HCT116 (cell line): ENCODE measurements around the gene PRSS57. TPM values are rescaled to one million over a fixed set of nuclear protein-coding genes. Genes with fewer than 3 reads are reported as not detected.

ENCODE experiments used
- ATAC-seq: fragments of 200-7000 bp; cut with Tn5 transposase; 2 replicates; pipeline ENCODE4 v1.9.1; 2020; ENCODE audit warnings: mild to moderate bottlenecking, moderate library complexity
- BruUV-seq: library from RNA; stranded (reverse); fragments of 400-500 nt; replicated peaks from 2 replicates; lab custom pipeline; 2021; lab: Mats Ljungman, UMichigan
- CTCF ChIA-PET: fragments of 300-600 bp; sonication (Branson Sonifier 250); formaldehyde crosslinking; loops from one replicate; lab custom pipeline; 2021; ENCODE audit warnings: antibody characterized with exemption; lab: Charles Lee
- POLR2A ChIA-PET: fragments of 300-600, 350-600 bp; sonication (Branson Sonifier 250); formaldehyde crosslinking; loops from one replicate; lab custom pipeline; 2021; ENCODE audit warnings: antibody characterized with exemption; lab: Charles Lee
- RAD21 ChIA-PET, 2 experiments: fragments of 300-600 bp; sonication (Branson Sonifier 250); formaldehyde crosslinking; loops; one replicate each; lab custom pipeline; 2023; ENCODE audit warnings: low total read pairs in 2 of 2; ENCODE audit not compliant: uncharacterized antibody in 2 of 2, unreplicated experiment in 2 of 2, low non-redundant PET in 1 of 2; lab: Charles Lee
- DNase-seq: peaks from one replicate; pipeline ENCODE4 v3.0.0-alpha.2; 2010; ENCODE audit warnings: low read depth, low spot score
- H2AFZ ChIP-seq: fragments of 200-600 bp; shearing (Covaris generic), sonication (generic); 2 replicates; pipeline ENCODE4 v1.6.1; 2017; ENCODE audit warnings: low read depth, mixed run types, mixed read lengths, antibody characterized with exemption, low read length; ENCODE audit not compliant: poor library complexity, severe bottlenecking
- H3K27ac ChIP-seq: 2 replicates; pipeline ENCODE4 v1.5.1; 2012; ENCODE audit warnings: low read depth, low read length
- H3K27me3 ChIP-seq: fragments of 200-600 bp; sonication (generic); 2 replicates; pipeline ENCODE4 v1.6.1; 2016; ENCODE audit warnings: mixed run types, low read length, mixed read lengths; ENCODE audit not compliant: insufficient read depth
- H3K36me3 ChIP-seq, 2 experiments: fragments of 200-500 bp in 1 of 2; fragments of 200-600 bp in 1 of 2; sonication (Bioruptor generic) in 1 of 2; sonication (generic) in 1 of 2; 2 replicates each; pipeline versions ENCODE4 v1.5.1 to v1.6.1; 2014 to 2016; ENCODE audit warnings: low read length in 2 of 2, inconsistent platforms in 1 of 2, mixed read lengths in 1 of 2, mixed run types in 1 of 2; ENCODE audit not compliant: insufficient read depth in 2 of 2, control insufficient read depth in 1 of 2
- H3K4me1 ChIP-seq, 2 experiments: fragments of 200-600 bp in 1 of 2; sonication (generic) in 1 of 2; 2 replicates each; pipeline versions ENCODE4 v1.5.1 to v1.6.1; 2012 to 2017; ENCODE audit warnings: low read length in 2 of 2, inconsistent platforms in 1 of 2, mild to moderate bottlenecking in 1 of 2, mixed read lengths in 1 of 2, mixed run types in 1 of 2, moderate library complexity in 1 of 2; ENCODE audit not compliant: insufficient read depth in 2 of 2, control insufficient read depth in 1 of 2
- H3K4me2 ChIP-seq: fragments of 200-600 bp; sonication (generic); 2 replicates; pipeline ENCODE4 v1.6.1; 2017; ENCODE audit warnings: mixed run types, low read length, mixed read lengths
- H3K4me3 ChIP-seq, 2 experiments: fragments of 200-600 bp in 1 of 2; sonication (generic) in 1 of 2; replicated peaks in 1 of 2; 2 replicates each; pipeline ENCODE4 v1.5.1; 2011 to 2016; ENCODE audit warnings: low read length in 2 of 2, control low read depth in 1 of 2, low read depth in 1 of 2, mild to moderate bottlenecking in 1 of 2, mixed read lengths in 1 of 2, mixed run types in 1 of 2
- H3K79me2 ChIP-seq: fragments of 200-600 bp; sonication (generic); 2 replicates; pipeline ENCODE4 v1.6.1; 2017; ENCODE audit warnings: mild to moderate bottlenecking, mixed run types, low read length, moderate library complexity, mixed read lengths; ENCODE audit not compliant: insufficient read depth
- H3K9ac ChIP-seq: fragments of 200-600 bp; sonication (generic); 2 replicates; pipeline ENCODE4 v1.6.1; 2016; ENCODE audit warnings: low read length, mixed read lengths
- H3K9me2 ChIP-seq: fragments of 200-600 bp; sonication (generic), shearing (Covaris generic); 2 replicates; pipeline ENCODE4 v1.6.1; 2017; ENCODE audit warnings: mixed run types, mild to moderate bottlenecking, moderate library complexity; ENCODE audit not compliant: insufficient read depth
- H3K9me3 ChIP-seq, 2 experiments: fragments of 200-500 bp in 1 of 2; fragments of 200-600 bp in 1 of 2; sonication (Bioruptor generic) in 1 of 2; sonication (generic) in 1 of 2; 2 replicates each; pipeline ENCODE4 v1.6.1; 2014 to 2017; ENCODE audit warnings: low read length in 2 of 2, mixed read lengths in 2 of 2, inconsistent platforms in 1 of 2, low read depth in 1 of 2, mild to moderate bottlenecking in 1 of 2, mixed run types in 1 of 2, moderate library complexity in 1 of 2; ENCODE audit not compliant: control insufficient read depth in 1 of 2, insufficient read depth in 1 of 2
- H4K20me1 ChIP-seq: fragments of 200-600 bp; sonication (generic), shearing (Covaris generic); 2 replicates; pipeline ENCODE4 v1.6.1; 2017; ENCODE audit warnings: mixed run types, mild to moderate bottlenecking, moderate library complexity; ENCODE audit not compliant: insufficient read depth
- ATF3 ChIP-seq: IDR thresholded peaks from 2 replicates; pipeline ENCODE4 v1.6.1; 2012
- CBX3 ChIP-seq: IDR thresholded peaks from 2 replicates; pipeline ENCODE4 v1.6.1; 2012; ENCODE audit warnings: low read depth
- CTCF ChIP-seq, 3 experiments: fragments of 200-600 bp in 1 of 3; sonication (generic) in 1 of 3; IDR thresholded peaks in 2 of 3; conservative IDR thresholded peaks in 1 of 3; 2 replicates each; pipeline ENCODE4 v1.5.1; 2012 to 2017; ENCODE audit warnings: low read depth in 2 of 3, low read length in 2 of 3, antibody characterized with exemption in 1 of 3, borderline replicate concordance in 1 of 3, control low read depth in 1 of 3, mild to moderate bottlenecking in 1 of 3, mixed read lengths in 1 of 3, mixed run types in 1 of 3, moderate library complexity in 1 of 3; ENCODE audit not compliant: insufficient read depth in 1 of 3
- EGR1 ChIP-seq: IDR thresholded peaks from 2 replicates; pipeline ENCODE4 v1.6.1; 2012; ENCODE audit warnings: low read depth
- ELF1 ChIP-seq: IDR thresholded peaks from 2 replicates; pipeline ENCODE4 v1.6.1; 2012; ENCODE audit warnings: low read depth, borderline replicate concordance
- EZH2 ChIP-seq: fragments of 200-600 bp; sonication (generic); IDR thresholded peaks from 2 replicates; pipeline ENCODE4 v1.6.1; 2017; ENCODE audit warnings: antibody characterized with exemption, mixed run types
- EZH2phosphoT487 ChIP-seq: fragments of 200-600 bp; IDR thresholded peaks from 2 replicates; pipeline ENCODE4 v1.6.1; 2018; ENCODE audit warnings: antibody characterized with exemption, borderline replicate concordance
- FOSL1 ChIP-seq: IDR thresholded peaks from 2 replicates; pipeline ENCODE4 v1.6.1; 2012; ENCODE audit warnings: low read depth
- JUND ChIP-seq: IDR thresholded peaks from 2 replicates; pipeline ENCODE4 v1.6.1; 2012
- MAX ChIP-seq: IDR thresholded peaks from 2 replicates; pipeline ENCODE4 v1.6.1; 2012
- POLR2A ChIP-seq: IDR thresholded peaks from 2 replicates; pipeline ENCODE4 v1.7.0; 2011; ENCODE audit warnings: borderline replicate concordance; ENCODE audit not compliant: insufficient read depth, insufficient read length; ENCODE audit errors: extremely low read depth
- SP1 ChIP-seq: IDR thresholded peaks from 2 replicates; pipeline ENCODE4 v1.6.1; 2012; ENCODE audit warnings: low read depth
- SRF ChIP-seq: IDR thresholded peaks from 2 replicates; pipeline ENCODE4 v1.6.1; 2012; ENCODE audit warnings: low read depth
- TCF7L2 ChIP-seq: IDR thresholded peaks from 2 replicates; pipeline ENCODE4 v1.7.0; 2011; ENCODE audit warnings: borderline replicate concordance, inconsistent platforms; ENCODE audit not compliant: insufficient read depth, insufficient read length; ENCODE audit errors: extremely low read depth
- YY1 ChIP-seq: IDR thresholded peaks from 2 replicates; pipeline ENCODE4 v1.6.1; 2011; ENCODE audit warnings: low read length, low read depth, moderate library complexity, mild to moderate bottlenecking; ENCODE audit not compliant: insufficient replicate concordance; ENCODE audit errors: extremely low read depth
- ZBTB33 ChIP-seq: IDR thresholded peaks from 2 replicates; pipeline ENCODE4 v1.6.1; 2011; ENCODE audit warnings: mild to moderate bottlenecking, low read length, moderate library complexity; ENCODE audit not compliant: insufficient replicate concordance; ENCODE audit errors: extremely low read depth
- ZFX ChIP-seq: fragments of 450-650 bp; IDR thresholded peaks from 2 replicates; pipeline ENCODE4 v1.6.1; 2017
- ZNF274 ChIP-seq: fragments of 200-500 bp; sonication (Bioruptor generic); IDR thresholded peaks from 2 replicates; pipeline ENCODE4 v1.6.1; 2014; ENCODE audit warnings: mild to moderate bottlenecking, low read depth, low read length, inconsistent platforms
- intact Hi-C: fragments of 100-400 bp; cut with micrococcal nuclease; formaldehyde crosslinking; loops from 2 replicates; pipeline ENCODE4 v1.10.0; 2022
- total RNA-seq: library from RNA; stranded (reverse); gene quantifications from one replicate; pipeline ENCODE4 v1.2.1, GENCODE V29; 2021; ENCODE audit not compliant: unreplicated experiment

PRSS57 gene
- total RNA-seq, 1 experiment from 2014 or later: not detected

GRCh38 chr19:688992-689391 is 6.3 kb downstream of the PRSS57 start:
- TF ChIP-seq ATF3: no peak
- TF ChIP-seq CBX3: no peak
- no peak for TF ChIP-seq ZNF274
- TF ChIP-seq JUND: no peak
- TF ChIP-seq POLR2A: no peak
- TF ChIP-seq FOSL1: no peak
- TF ChIP-seq SRF: no peak
- no peak for TF ChIP-seq ZFX
- TF ChIP-seq EGR1: no peak
- TF ChIP-seq CTCF (IDR thresholded peaks at IDR 0.05 in 2 of 3, conservative IDR thresholded peaks at IDR 0.05 in 1 of 3; ENCODE audit: borderline replicate concordance in 1 of 3, insufficient read depth in 1 of 3, low read depth in 2 of 3, low read length in 2 of 3): no peak
- no peak for TF ChIP-seq SP1
- TF ChIP-seq EZH2: no peak
- TF ChIP-seq EZH2phosphoT487: no peak
- TF ChIP-seq ZBTB33: no peak
- TF ChIP-seq YY1: no peak
- no peak for TF ChIP-seq TCF7L2
- TF ChIP-seq MAX: no peak
- no peak for TF ChIP-seq ELF1
- no peak overlapping the region for H3K4me3 ChIP-seq
- H3K9me3 ChIP-seq: no peaks in the 10 kb centered on the region
- ATAC-seq (no peak), DNase-seq (no peak)
- H3K27me3 ChIP-seq: no peaks in the 10 kb centered on the region
- no peak overlapping the region for H3K9ac ChIP-seq
- no peaks in the 10 kb centered on the region for H4K20me1 ChIP-seq
- H3K4me1 ChIP-seq: no peaks in the 10 kb centered on the region
- H3K4me2 ChIP-seq: no peak overlapping the region
- H3K27ac ChIP-seq: no peak overlapping the region
- ChIA-PET POLR2A (no interaction called here), RAD21 (no interaction called here), CTCF (no interaction called here)
- H2AFZ ChIP-seq: no peak overlapping the region
- no peaks in the 10 kb centered on the region for H3K36me3 ChIP-seq
- no peaks in the 10 kb centered on the region for H3K79me2 ChIP-seq
- BruUV-seq: no TSS peak
- no peaks in the 10 kb centered on the region for H3K9me2 ChIP-seq
- intact Hi-C loops: no loop called here
